Iris pigment epithelial cell (primary cell): Measurements from ENCODE around the gene KRTAP19-5.
"Not testable (repeated sequence)": the region's sequence is repeated elsewhere in the genome, so short reads cannot be mapped to it uniquely, and the experiment has no call there.

Source experiments
- DNase-seq: peaks from one replicate; pipeline ENCODE4 v3.0.0-alpha.2; 2011; ENCODE audit warnings: low read depth

Gene KRTAP19-5

GRCh38 chr21:30502041-30502440, at the start of gene KRTAP19-5:
Gene KRTAP19-5, minus strand, starts transcription at chr21:30502141. Its CDS starts 51 bp downstream, at chr21:30502090.
- DNase-seq = no peak

- no peak for DNase-seq
Observed at GRCh38 chr21:30541764-30542163, 39.8 kb upstream of the KRTAP19-5 start, which contains the start of gene KRTAP19-6. Gene KRTAP19-6, minus strand, starts transcription at chr21:30541864. Its CDS starts 31 bp downstream, at chr21:30541833.

GRCh38 chr21:30518876-30519275, 16.9 kb upstream of the KRTAP19-5 start:
- DNase-seq = no peak

- no peak for DNase-seq
Observed at GRCh38 chr21:30515681-30516080, 13.7 kb upstream of the KRTAP19-5 start.

- not testable (repeated sequence) for DNase-seq
Observed at GRCh38 chr21:30505621-30506205, 3.8 kb upstream of the KRTAP19-5 start.

GRCh38 chr21:30497065-30497464, 4.9 kb downstream of the KRTAP19-5 start, which contains the start of gene KRTAP19-4:
Gene KRTAP19-4, minus strand, starts transcription at chr21:30497165. Its CDS starts 55 bp downstream, at chr21:30497110.
- no peak for DNase-seq

- no peak for DNase-seq
Observed at GRCh38 chr21:30491963-30492428, 9.9 kb downstream of the KRTAP19-5 start, which contains the start of gene KRTAP19-3. Gene KRTAP19-3, minus strand, starts transcription at chr21:30492013. Its CDS starts 56 bp downstream, at chr21:30491957.

GRCh38 chr21:30487336-30487735, 14.6 kb downstream of the KRTAP19-5 start, which contains the start of gene KRTAP19-2:
Gene KRTAP19-2, minus strand, starts transcription at chr21:30487436. Its CDS starts 88 bp downstream, at chr21:30487348.
- DNase-seq = no peak

- DNase-seq = no peak
Observed at GRCh38 chr21:30486180-30486579, 15.8 kb downstream of the KRTAP19-5 start.

GRCh38 chr21:30482130-30482529, 19.8 kb downstream of the KRTAP19-5 start:
- DNase-seq = no peak

- no peak for DNase-seq
Observed at GRCh38 chr21:30480145-30480544, 21.8 kb downstream of the KRTAP19-5 start, which contains the start of gene KRTAP19-1. Gene KRTAP19-1, minus strand, starts transcription at chr21:30480367. Its CDS starts 50 bp downstream, at chr21:30480317.

GRCh38 chr21:30479259-30479658, 22.7 kb downstream of the KRTAP19-5 start:
- no peak for DNase-seq

GRCh38 chr21:30478004-30478403, 23.9 kb downstream of the KRTAP19-5 start:
- no peak for DNase-seq

GRCh38 chr21:30468900-30469714, 32.8 kb downstream of the KRTAP19-5 start:
- no peak for DNase-seq

- no peak for DNase-seq
Observed at GRCh38 chr21:30463713-30464112, 38.2 kb downstream of the KRTAP19-5 start.
